Lower leg skin (tissue), 3 donors: ENCODE results near the gene YPEL4.

Experiments used
- CTCF ChIP-seq, 3 donors: fragments of 450-650 bp; IDR thresholded peaks; one replicate each; pipeline ENCODE4 v1.5.1; 2016; ENCODE audit warnings: antibody characterized with exemption in 3 of 3, mild to moderate bottlenecking in 3 of 3, moderate library complexity in 2 of 3
- POLR2A ChIP-seq, 2 donors: fragments of 450-650 bp; IDR thresholded peaks; one replicate each; pipeline ENCODE4 v1.6.1; 2016 to 2017; ENCODE audit warnings: antibody characterized with exemption in 2 of 2, mild to moderate bottlenecking in 1 of 2, moderate library complexity in 1 of 2

GRCh38 chr11:57643802-57644201, 5.9 kb downstream of the YPEL4 start:
- TF ChIP-seq CTCF (IDR thresholded peaks at IDR 0.05) (no peak), POLR2A (IDR thresholded peaks at IDR 0.05) (no peak)
